ENCODE results near the gene RHOH.
"Not testable (repeated sequence)": the region's sequence is repeated elsewhere in the genome, so short reads cannot be mapped to it uniquely, and the experiment has no call there.

The RHOH gene, protein sequence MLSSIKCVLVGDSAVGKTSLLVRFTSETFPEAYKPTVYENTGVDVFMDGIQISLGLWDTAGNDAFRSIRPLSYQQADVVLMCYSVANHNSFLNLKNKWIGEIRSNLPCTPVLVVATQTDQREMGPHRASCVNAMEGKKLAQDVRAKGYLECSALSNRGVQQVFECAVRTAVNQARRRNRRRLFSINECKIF

DNA sequence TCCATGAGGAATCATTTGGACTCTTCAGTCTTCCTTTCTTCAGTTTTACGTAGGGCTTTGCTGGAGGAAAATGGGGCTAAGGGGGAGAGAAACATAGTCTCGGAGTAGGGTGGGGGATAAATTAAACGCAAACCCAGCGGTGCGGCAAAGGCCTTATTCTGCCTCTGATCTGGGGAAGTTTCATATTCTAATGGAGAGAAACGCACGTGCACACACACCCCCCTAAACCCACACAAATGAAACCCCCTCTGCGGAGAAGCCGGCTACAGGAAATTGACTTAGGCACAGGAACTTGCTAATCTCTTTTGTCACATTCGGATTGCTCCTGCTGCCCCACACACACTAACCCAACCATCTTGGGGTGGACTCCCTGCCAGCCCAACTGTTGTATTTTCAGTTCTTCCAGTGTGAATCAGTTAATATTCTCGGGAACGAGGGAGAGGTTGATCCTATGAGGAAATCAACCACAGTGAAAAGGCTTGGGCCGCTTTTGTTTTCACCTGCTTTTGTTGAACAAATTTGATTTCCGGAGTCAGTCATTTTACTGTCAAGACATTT lies at the start of gene RHOH:
Gene RHOH (plus strand): TSS at position 308 of the 558 bp plus-strand sequence. CDS start 46,356 bp downstream, outside the sequence.
- no peak for FAIRE-seq

DNA sequence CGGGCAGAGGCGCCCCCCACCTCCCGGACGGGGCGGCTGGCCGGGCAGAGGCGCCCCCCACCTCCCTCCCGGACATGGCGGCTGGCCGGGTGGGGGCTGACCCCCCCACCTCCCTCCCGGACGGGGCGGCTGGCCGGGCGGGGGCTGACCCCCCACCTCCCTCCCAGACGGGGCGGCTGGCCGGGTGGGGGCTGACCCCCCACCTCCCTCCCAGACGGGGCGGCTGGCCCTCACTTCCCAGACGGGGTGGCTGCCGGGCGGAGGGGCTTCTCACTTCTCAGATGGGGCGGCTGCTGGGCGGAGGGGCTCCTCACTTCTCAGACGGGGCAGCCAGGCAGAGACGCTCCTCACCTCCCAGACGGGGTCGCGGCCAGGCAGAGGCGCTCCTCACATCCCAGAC lies 49.3 kb upstream of the RHOH start:
- not testable (repeated sequence) for FAIRE-seq

DNA sequence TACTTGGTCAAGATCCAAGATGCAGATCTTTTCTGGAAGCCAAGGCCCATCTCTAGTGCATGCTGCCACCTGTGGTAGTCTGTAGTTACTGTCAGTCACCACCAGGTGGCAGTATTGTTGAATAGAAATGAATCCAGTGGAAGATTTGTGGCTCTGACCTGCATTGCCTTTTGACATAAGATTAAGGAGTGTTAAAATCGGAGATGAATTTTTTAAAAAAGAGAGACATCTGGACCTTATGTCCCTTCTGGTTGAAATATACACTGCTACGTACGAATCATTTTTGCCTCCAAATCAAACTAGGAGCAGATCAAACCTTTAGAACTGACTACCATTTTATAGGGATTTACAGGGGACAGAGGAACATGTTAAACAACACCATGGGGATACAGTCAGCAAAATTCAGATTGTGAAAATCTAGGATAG lies 46.9 kb upstream of the RHOH start:
- peak; percentile 91 for FAIRE-seq

DNA sequence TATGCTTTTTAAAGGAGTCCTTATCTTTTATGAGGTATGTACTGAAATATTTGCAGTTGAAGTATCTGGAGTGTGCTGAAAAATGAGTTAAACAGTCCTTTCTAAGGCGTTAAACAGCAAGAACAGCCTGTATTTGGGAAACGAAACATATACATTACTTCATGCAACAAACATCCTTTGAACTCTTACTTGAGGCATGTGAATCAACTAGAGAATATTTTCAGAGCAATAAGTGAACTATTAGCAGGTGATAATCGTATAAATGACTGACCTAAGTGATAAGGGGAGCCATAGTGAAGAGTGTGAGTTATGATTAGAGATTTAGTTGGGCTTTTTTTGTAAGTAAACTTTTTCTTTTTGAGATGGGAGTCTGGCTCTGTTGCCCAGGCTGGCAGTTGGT lies 45.9 kb upstream of the RHOH start:
- no peak for FAIRE-seq

DNA sequence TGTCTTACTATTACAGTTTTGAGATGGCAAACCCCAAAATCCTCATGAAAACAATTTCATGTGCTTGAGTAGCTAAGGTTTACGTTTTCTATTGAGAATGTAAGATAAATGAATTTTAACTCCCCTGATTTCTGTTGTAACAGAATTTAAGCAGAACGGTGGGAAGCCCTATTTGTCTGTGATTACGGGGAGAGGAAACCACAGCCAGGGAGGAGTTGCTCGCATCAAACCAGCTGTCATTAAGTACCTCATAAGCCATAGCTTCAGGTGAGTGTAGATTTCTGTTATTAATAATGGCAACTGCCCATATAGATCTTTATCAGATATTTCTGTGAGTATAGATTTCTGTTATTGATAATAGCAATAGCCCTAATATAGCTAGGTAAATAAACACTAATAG lies 44.2 kb upstream of the RHOH start:
- no peak for FAIRE-seq

DNA sequence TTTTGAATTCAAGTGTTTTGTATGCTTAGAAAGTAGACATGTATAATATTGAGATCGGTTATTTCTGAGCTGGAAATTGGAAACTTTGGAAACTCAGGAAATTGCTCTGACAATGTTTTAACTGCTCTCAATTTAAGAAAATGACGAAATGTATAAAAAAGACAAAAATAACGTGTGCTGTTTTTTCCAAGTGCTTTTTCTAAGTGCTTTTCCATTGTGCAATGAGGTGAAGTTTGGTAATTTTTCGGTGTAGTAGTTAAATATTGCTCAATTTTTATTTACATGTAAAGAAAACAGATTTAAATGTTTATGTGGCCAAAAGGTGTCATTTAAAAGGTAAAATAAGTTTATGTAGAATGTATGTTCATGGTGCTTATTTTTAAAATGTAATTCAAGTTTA lies 39.4 kb upstream of the RHOH start:
- no peak for FAIRE-seq

DNA sequence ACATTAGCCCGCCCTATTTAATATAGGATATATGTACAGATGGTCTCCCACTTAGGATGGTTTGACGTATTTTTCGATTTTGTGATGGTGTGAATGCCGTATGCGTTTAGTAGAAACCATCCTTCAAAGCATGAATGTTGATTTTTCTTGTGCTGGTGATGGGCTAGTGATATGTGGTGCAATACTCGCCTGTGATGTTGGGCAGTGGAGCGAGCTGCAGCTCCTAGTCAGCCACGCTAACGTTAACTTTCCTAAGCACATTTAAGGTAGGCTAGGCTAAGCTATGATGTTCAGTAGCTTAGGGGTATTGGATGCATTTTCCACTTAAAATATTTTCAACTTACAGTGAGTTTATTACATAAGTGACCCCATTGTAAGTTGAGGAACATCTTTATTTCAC lies 36.6 kb upstream of the RHOH start:
- FAIRE-seq = no peak

DNA sequence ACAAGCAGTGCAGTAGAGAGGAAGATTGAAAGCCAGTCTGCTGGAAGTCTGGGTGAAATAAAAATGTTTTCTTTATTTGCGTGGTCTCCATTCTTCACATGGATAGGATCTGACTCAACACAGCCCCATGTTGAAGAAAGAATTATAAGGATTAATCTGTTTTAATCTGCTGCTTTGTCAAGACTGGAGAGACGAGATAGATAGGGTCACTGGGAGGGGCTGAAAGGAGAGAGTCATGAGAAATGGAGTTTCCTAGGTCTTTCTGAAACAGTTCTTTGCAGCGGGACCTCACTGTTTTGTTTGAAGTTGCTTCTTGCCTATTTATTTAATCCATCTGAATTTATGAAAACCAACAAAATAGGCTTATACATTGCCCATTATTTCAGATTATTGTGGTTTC lies 32.4 kb upstream of the RHOH start:
- FAIRE-seq = no peak

DNA sequence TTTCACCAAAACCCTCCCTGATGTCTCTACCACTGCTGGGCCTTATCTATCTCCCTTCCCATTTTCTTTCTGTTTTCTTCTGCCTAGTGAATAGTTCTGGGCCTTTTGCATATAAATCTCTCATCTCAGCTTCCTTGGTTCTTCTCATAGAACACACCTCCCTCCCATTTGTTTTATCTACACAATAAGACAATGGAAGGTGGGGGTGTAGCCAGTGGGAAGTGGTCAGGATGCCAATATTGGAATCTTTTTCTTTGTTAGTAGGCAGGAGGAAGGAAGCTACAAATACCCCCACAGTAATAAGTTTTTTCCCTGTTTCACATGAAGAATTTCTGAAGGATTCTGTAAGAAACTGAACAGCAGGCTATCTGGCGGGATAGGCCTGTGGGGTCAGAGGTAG lies 30.9 kb upstream of the RHOH start:
- no peak for FAIRE-seq

DNA sequence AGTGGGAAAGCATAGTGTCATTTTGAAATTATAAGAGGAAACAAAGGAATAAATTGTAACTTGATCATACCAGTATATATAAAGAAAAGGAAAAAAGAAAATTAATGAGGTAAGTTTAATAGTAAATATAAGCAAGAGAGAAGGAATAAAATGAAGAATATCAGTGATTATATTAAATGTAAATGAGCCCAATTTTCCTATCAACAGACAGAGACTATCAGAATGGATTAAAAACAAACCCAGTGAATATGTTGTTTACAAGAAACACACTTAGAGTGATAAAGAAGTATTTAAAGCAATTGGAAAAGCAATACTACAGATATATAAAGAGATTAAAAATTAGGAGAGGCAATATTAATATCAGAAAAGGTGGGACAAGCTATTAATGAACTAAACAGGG lies 28.8 kb upstream of the RHOH start:
- FAIRE-seq = no peak

DNA sequence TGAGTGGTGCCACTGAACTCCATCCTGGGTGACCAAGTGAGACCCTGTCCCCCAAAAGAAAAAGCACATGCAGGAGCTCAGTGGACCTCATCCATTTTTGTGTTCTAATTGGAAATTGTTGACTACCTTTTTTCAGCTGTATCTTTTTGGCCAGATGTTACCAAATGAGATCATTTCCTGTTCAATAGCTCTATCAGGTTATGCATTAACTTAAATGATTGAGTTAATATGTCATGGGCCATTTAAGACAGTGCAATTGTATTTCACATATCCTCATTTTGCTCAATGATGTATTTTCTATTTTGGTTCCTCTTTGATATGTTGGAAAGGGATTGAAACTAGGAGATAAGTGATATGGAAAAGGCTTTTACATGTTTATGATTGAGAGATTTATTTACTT lies 26.2 kb upstream of the RHOH start:
- FAIRE-seq = no peak

DNA sequence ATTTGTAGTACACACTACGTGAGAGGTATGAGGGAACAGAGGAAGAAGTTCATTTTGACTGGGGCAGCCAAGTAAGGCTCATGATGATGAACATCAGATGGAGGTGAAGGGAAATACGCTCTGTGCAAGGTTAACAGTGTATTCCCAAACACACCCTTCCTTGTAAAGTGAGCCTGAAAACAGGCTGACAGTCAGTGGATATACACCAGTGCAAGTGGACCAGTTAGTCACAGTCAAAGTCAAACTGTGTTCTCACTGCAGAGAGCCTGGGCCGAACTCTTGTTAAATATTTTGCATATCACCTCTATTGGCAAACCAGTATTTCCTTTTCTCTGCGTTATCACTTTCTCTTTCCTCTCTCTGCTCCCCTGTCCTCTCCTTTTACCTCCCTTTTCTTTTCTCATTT lies 23.4 kb upstream of the RHOH start:
- FAIRE-seq = no peak

DNA sequence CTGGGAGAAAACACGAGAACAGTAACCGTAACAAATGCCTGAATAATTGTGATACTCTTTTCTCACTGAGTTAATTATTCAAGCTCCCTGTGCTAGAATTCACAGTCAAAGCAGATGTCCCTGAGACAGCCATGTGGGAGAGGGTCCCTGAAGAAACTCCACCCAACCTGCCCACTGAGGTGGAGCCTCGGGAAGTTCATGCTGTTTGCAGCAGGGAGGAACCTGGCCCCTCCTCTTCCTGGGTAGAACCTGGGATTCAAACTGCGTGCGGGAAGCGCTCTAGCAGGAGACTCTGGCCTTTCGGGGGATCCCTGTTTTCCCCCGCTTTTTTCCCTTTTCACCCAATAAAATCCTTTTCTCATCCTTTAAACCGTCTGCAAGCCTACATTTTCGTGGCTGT lies 20.2 kb upstream of the RHOH start:
- FAIRE-seq = no peak

DNA sequence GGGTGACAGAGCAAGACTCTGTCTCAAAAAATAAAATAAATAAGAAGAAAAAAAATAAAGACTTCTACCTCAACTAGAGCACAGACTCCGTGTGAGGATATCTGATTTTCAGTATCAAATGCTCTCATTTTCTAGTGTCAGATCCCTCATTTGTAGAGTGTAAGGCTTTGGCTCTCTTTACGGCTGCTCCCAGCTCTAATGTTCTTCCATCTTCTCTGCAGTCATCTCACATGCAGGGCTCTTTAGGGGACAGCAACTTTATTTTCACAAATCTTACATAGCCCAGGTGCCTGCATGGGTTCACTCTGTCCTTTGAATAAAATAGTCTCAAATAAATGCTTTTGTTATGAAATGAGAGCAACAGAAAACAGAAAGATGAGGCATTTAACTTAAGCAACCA lies 19.2 kb upstream of the RHOH start:
- no peak for FAIRE-seq

DNA sequence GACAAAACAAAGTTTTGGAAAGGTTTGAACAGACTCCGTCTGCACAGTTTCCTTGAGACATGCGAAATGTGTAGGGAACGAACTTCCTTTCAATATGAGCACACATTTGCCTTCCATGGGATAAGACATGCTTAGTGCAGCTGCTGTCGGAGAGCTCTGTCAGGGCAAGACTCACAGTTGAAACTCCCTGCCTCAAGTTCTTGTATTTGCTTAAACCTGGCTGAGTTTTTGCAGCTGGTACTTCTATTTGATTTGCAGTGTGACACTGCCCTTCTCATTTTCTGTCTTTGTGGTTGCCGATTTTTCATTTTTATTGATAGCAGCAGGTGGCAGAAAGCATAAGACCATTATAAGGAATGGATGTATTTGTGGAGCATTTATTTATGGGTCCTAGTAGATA lies 18.2 kb upstream of the RHOH start:
- FAIRE-seq = no peak

DNA sequence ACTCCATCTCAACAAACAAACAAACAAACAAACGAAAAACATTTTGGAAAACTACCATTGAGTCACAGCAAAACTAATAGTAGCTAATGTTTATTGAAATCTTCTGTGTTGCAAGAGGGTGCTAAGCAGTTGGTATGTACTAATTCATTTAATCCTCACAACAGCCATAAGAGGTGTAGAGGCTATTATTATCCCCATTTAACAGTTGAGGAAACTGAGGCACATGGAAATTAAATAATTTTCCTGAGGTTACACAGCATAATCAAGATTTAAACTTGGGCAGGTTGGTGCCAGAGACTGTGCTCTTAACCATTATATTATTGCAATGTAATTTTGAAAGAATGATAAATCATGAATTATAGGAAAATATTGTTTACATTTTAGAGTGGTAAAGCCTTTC lies 17.5 kb upstream of the RHOH start:
- no peak for FAIRE-seq

DNA sequence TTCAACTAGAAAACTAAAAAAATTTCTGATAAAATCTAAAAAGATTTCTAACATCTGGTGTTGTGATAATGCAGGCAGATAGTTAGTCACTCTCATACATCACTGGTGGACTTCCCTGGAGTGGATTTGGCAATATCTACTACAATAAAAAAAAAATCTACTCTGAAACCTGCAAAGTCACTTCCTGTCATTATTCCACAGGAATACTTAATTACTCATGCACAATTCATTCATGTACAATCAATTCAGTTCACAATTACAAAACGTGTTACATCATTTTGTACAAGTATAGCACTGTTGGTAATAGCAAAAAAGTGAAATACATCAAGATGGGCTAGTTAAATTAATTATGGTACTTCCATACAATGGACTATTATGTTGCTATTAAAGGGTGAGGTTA lies 16.5 kb upstream of the RHOH start:
- FAIRE-seq = no peak

DNA sequence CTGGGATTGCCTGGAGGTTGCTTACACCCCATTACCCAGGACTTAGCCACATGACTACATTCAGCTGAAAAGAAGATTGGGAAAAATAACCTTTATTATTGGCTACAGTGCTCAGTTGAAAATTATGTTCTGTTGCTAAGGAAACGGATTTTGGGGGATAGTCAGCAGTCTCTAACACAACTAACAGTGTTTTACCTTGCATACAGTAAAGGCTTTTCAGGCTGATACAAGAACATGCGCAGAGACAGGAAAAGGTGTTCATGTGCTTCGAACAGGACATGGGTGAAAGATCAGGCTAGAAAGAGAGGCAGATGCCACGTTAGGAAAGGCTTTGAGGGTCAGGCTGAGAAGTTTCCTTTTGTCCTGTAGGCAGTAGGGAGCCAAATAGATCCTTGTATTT lies 14.8 kb upstream of the RHOH start:
- FAIRE-seq = no peak

DNA sequence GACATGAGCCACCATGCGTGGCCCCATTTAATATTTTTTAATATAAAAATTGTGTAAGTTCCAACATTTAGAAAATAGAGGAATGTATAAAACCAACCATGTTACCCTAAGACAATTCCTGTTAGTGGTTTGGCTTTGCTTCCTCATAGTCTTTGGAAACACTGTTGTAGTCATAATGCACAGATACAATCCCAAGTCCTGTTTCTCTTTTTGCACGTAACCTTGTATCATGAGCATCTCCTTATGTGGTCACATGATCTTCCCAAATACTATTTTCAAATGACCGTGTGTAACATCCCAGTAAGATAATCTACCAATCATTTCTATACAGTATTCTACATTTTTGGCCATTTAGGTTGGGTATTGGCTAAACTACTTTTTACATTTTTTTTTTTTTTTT lies 13.9 kb upstream of the RHOH start:
- no peak for FAIRE-seq

DNA sequence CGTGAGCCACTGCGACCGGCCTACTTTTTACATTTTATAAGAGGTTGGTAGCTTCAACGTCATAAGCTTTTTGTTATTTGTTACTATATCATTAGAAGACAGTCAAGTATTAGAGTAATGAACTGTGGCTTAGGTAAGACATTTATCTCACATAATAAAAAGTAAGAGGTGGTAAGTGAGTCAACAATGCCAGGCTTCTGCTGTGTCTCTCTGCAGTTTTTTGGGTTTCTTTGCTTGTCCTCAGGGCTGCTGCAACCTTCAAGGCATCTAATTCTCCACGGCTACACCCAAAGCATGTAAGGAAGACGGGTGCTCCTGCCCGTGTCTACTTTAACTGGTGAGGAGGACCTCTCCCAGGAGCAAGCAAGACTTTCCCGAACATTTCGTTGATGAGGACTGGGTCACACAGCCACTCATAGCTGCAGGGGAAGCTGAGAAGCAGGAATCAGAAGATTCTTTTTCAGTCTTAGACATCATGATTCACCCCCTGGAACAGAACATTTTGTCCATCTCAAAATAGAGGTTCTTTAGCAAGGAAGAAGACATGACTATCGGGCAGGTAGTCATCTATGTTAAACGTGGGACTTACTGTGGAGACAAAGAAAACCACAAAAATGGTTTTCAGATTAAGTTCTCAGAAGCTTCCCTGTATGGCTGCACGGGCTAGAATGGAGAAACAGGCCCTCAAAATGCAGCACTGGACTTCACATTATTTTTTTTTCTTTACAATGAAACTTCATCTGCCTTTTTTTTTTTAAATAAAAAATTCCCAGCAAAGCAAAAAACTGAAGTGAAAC lies 13.0 kb upstream of the RHOH start:
- FAIRE-seq = no peak

DNA sequence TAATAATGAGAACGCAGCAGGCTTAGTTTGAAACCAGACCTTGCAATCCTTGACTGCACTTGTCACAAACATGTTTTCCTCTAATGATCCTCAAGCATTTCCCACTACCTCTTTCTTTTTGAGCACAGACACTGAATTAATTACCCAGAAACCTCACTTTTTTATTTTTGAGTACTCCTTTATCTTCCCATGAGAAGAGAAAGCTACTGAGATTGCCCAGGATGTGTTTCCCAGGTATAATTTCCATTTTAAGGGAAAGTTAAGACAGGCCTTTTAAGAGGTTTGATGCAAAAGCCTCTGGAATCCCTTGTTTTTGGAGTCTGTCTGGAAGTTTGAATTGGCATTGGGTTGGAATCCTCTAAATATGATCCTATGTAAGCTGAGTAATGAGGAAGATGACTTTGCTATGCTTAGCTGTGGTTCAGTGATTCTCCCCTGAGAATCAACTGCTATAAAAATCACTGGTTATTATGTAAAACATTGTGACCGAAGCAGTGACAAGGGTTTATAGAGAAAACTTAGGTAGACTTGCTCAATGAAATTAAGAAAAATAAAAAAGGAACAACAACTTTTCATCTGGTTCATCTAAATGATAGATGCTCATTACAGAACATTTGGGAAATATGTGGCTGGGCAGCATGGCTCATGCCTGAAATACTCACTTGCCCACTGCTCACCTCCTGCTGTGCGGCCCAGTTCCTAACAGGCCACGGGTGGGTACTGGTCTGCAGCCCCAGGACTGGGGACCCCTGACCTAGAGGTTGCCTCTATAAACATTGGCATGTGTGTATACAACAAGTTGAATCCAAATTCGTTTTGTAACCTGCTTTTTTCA lies 10.8 kb upstream of the RHOH start:
- FAIRE-seq = no peak

DNA sequence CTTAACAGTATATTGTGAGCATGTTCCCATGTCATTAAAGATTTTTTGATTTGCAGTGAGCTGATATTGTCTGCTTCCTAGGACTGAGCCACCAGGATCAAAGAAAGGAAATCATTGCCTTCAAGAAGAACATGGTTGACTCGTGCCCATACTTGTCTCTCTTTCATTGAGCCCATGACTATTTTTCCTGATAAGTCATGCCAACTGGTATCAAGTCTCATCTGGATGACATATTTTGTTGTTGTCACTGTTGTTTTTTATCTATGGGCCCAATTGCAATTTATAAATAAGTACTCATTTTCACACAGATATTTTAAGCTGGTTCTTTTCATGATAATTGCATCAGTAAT lies 10.2 kb upstream of the RHOH start:
- no peak for FAIRE-seq

DNA sequence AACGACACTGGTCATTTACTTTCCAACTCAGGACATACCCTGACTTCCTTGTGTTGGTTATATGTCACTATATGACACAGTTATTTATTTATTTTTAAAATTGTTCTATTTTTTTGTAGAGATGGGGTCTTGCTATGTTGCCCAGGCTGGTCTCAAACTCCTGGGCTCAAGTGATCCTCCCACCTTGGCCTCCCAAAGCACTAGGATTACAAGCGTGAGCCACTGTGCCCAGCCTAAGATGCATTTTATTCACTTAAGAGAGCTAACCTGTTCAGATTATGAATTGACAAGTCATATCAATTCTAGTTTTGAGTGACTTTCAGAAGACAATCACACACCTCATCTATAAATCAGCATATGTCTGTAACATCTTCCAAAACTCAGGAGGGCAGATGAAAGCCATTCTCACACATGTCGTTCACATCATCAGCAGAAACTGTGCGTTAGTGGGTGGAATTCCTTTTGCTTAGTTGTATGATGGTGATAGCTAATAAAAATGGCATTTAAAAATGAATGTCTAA lies 9.4 kb upstream of the RHOH start:
- FAIRE-seq = no peak

DNA sequence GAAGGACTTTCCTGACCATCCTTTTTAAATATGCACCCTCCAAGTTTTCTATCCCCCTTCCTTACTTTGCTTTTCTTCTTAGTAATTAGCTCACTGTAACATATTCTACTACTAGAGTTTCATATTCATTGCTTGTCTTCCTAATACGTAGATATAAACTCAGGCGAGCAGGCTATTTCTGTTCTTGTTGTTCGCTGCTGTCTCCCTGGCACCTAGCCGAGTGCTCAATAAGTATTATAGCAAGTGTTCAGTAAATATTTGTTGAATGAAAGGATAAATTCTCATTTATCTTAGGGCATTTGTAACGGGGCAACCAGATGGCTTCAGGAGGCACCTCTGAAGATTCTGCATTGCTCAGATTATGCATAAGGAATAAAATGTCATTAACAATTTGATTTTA lies 6.8 kb upstream of the RHOH start:
- FAIRE-seq = no peak
